GM13976 (cell line): ENCODE data around the gene LRRK2.

Experiments
- DNase-seq: peaks from one replicate; pipeline ENCODE4 v3.0.0; 2012; ENCODE audit warnings: low spot score
- in situ Hi-C: fragments of 300-500 bp; cut with MboI; formaldehyde crosslinking; loops from one replicate; pipeline ENCODE4 v1.12.0; 2022; ENCODE audit warnings: low sequenced_read_pairs, mixed read lengths, inconsistent platforms; ENCODE audit not compliant: unreplicated experiment
- TF ChIP-seq, protein P1 (sequence below): IDR thresholded peaks from 2 replicates; pipeline ENCODE4 v1.5.1; 2012; ENCODE audit warnings: borderline replicate concordance, mild to moderate bottlenecking; ENCODE audit not compliant: insufficient read depth; ENCODE audit errors: extremely low read depth, missing control alignments, control extremely low read depth

Gene LRRK2

DNA sequence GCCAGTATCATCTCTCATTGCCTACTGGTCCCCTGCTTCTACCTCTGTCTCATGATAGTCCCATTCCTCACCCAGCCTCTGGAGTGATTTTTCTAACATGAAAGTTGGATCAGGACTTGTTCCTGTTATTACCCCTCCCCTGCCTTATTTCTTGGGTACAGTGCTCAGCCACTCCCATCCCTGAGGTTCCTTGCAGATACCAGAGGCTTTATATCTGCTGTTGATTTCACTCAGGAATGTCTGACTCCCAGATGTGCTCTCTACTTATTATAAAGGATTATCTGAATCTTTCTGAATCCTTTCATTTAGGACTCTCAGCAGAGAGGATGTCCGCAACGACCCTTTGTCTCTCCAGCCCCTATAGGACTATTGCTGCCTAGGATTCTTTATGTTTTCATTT lies 111.2 kb downstream of the LRRK2 start:
- no peak for DNase-seq
- in situ Hi-C loops: loop anchor here (25.0 kb wide), 1 partner anchor 576 kb away; no protein-coding TSS in a partner anchor
- TF ChIP-seq, protein P1, sequence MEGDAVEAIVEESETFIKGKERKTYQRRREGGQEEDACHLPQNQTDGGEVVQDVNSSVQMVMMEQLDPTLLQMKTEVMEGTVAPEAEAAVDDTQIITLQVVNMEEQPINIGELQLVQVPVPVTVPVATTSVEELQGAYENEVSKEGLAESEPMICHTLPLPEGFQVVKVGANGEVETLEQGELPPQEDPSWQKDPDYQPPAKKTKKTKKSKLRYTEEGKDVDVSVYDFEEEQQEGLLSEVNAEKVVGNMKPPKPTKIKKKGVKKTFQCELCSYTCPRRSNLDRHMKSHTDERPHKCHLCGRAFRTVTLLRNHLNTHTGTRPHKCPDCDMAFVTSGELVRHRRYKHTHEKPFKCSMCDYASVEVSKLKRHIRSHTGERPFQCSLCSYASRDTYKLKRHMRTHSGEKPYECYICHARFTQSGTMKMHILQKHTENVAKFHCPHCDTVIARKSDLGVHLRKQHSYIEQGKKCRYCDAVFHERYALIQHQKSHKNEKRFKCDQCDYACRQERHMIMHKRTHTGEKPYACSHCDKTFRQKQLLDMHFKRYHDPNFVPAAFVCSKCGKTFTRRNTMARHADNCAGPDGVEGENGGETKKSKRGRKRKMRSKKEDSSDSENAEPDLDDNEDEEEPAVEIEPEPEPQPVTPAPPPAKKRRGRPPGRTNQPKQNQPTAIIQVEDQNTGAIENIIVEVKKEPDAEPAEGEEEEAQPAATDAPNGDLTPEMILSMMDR: no peak

GRCh38 chr12:40336573-40337199 lies 111.9 kb downstream of the LRRK2 start:
- DNase-seq: peak; percentile 20
- TF ChIP-seq, protein P1: peak; percentile 26

DNA sequence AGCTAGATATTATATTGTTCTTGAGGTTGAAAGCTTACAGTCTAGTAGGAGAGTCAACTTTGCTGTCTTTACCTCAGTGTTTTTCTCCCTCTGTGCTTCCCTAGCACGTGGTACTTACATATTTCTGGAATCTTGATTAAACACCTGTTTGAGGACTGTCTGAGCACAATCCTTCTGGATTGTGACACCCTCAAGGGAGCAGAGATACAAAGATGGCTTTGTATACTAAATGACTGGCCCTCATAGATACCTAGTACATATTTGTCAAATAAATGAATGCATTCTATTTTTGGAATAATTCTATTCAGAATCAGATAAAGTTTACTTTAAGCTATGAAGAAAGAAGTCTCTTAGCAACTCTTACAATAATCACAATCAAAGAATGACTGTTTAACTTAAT lies 113.3 kb downstream of the LRRK2 start:
- TF ChIP-seq, protein P1: no peak
- no peak for DNase-seq
- in situ Hi-C loops: loop anchor here (25.0 kb wide), 1 partner anchor 574 kb away; no protein-coding TSS in a partner anchor

More at GRCh38 chr12:40336573-40337199, 111.9 kb downstream of the LRRK2 start:
- in situ Hi-C loops: loop anchor here (25.0 kb wide), 1 partner anchor 576 kb away; no protein-coding TSS in a partner anchor

GRCh38 chr12:40338621-40339020 lies 113.8 kb downstream of the LRRK2 start:
- TF ChIP-seq, protein P1: no peak
- in situ Hi-C loops: loop anchor here (25.0 kb wide), 1 partner anchor 574 kb away; no protein-coding TSS in a partner anchor
- no peak for DNase-seq

- TF ChIP-seq, protein P1: no peak
- in situ Hi-C loops: loop anchor here (25.0 kb wide), 1 partner anchor 570 kb away; no protein-coding TSS in a partner anchor
- DNase-seq: no peak
These were observed 117.2 kb downstream of the LRRK2 start for GRCh38 chr12:40342010-40342409.

DNA sequence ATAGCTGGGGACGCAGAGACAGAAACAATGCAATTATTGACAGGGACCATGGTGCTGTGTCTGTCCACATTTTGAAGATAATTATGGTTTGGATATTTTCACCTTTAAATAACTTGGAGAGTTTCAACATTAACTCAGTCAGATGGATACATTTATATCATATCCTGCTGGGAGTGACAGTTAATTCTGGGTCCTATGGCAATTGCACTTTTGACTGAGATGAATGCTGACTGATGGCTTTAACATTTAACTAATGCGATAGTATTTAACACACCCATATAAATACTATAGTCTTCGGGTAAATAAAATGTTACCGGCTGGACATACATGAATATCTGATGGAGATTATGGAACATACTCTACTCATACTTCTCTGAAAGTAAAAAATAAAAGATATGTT lies 118.3 kb downstream of the LRRK2 start:
- TF ChIP-seq, protein P1: no peak
- in situ Hi-C loops: loop anchor here (25.0 kb wide), 1 partner anchor 569 kb away; no protein-coding TSS in a partner anchor
- no peak for DNase-seq
